Kasumi-1 (cell line): ENCODE results near the gene DCC.

Experiments
- DNase-seq, 2 experiments: peaks; one replicate each; lab custom pipeline; 2025; lab: John Stamatoyannopoulos, UW

The DCC gene

GRCh38 chr18:52499644-52500043, 159.6 kb downstream of the DCC start:
- DNase-seq = no peak

- DNase-seq = no peak
Observed at GRCh38 chr18:52504589-52504988, 164.6 kb downstream of the DCC start.

GRCh38 chr18:52510139-52510538, 170.1 kb downstream of the DCC start:
- DNase-seq = no peak

- DNase-seq = no peak
Observed at GRCh38 chr18:52518086-52518485, 178.1 kb downstream of the DCC start.

GRCh38 chr18:52519021-52519420, 179.0 kb downstream of the DCC start:
- DNase-seq = no peak

- no peak for DNase-seq
Observed at GRCh38 chr18:52523566-52523965, 183.6 kb downstream of the DCC start.

- DNase-seq = no peak
Observed at GRCh38 chr18:52531836-52532235, 191.8 kb downstream of the DCC start.

- DNase-seq = peak; percentile 89 to 92
Observed at GRCh38 chr18:52536039-52536438, 196.0 kb downstream of the DCC start.

- no peak for DNase-seq
Observed at GRCh38 chr18:52537261-52537660, 197.3 kb downstream of the DCC start.

- DNase-seq = no peak
Observed at GRCh38 chr18:52541056-52541455, 201.1 kb downstream of the DCC start.

- no peak for DNase-seq
Observed at GRCh38 chr18:52544086-52544485, 204.1 kb downstream of the DCC start.

- DNase-seq = no peak
Observed at GRCh38 chr18:52546686-52547346, 206.8 kb downstream of the DCC start.

GRCh38 chr18:52553441-52553840, 213.4 kb downstream of the DCC start:
- no peak for DNase-seq

- DNase-seq = no peak
Observed at GRCh38 chr18:52554180-52554579, 214.2 kb downstream of the DCC start.

GRCh38 chr18:52567360-52567759, 227.4 kb downstream of the DCC start:
- DNase-seq = no peak

GRCh38 chr18:52569492-52569891, 229.5 kb downstream of the DCC start:
- DNase-seq = no peak

GRCh38 chr18:52570975-52571374, 231.0 kb downstream of the DCC start:
- DNase-seq = no peak

GRCh38 chr18:52572036-52573000, 232.3 kb downstream of the DCC start:
- no peak for DNase-seq

- DNase-seq = no peak
Observed at GRCh38 chr18:52577795-52578194, 237.8 kb downstream of the DCC start.

- no peak for DNase-seq
Observed at GRCh38 chr18:52582061-52582460, 242.1 kb downstream of the DCC start.

GRCh38 chr18:52582516-52582915, 242.5 kb downstream of the DCC start:
- no peak for DNase-seq

GRCh38 chr18:52588931-52589330, 248.9 kb downstream of the DCC start:
- DNase-seq = no peak

GRCh38 chr18:52596748-52597435, 256.9 kb downstream of the DCC start:
- DNase-seq = no peak
